A549 (cell line): ENCODE data around the gene OR5AR1.

Experiments
- FOXS1 ChIP-seq: fragments of 250-450 bp; sonication (Bioruptor Pico); IDR thresholded peaks from 2 replicates; pipeline ENCODE4 v1.5.0; 2020; ENCODE audit warnings: mild to moderate bottlenecking, moderate library complexity
- GATA3 ChIP-seq: IDR thresholded peaks from 2 replicates; pipeline ENCODE4 v1.6.1; 2012; ENCODE audit warnings: borderline replicate concordance
- JUN ChIP-seq, 2 experiments: fragments of >200 bp; sonication (Bioruptor Twin); formaldehyde crosslinking; IDR thresholded peaks; 2 replicates in 1 of 2; 3 replicates in 1 of 2; pipeline ENCODE4 v1.6.1; 2016 to 2017
- JUNB ChIP-seq: fragments of >200 bp; sonication (Bioruptor Twin); formaldehyde crosslinking; IDR thresholded peaks from 2 replicates; pipeline ENCODE4 v1.6.1; 2016
- POLR2A ChIP-seq: IDR thresholded peaks from 2 replicates; pipeline ENCODE4 v1.6.1; 2012; ENCODE audit warnings: mild to moderate bottlenecking, low read length
- RAD21 ChIP-seq, 2 experiments: fragments of >200 bp in 1 of 2; sonication (Bioruptor Twin) in 1 of 2; formaldehyde crosslinking in 1 of 2; IDR thresholded peaks in 1 of 2; conservative IDR thresholded peaks in 1 of 2; 2 replicates in 1 of 2; 3 replicates in 1 of 2; pipeline ENCODE4 v1.6.1; 2012 to 2018; ENCODE audit warnings: inconsistent platforms in 1 of 2
- TF ChIP-seq, protein P1 (sequence below): fragments of 200-600 bp; sonication (generic); IDR thresholded peaks from 2 replicates; pipeline ENCODE4 v1.6.1; 2016; ENCODE audit warnings: antibody characterized with exemption, mild to moderate bottlenecking, moderate library complexity
- TF ChIP-seq, protein P2 (sequence below): fragments of >200 bp; sonication (Bioruptor Twin); formaldehyde crosslinking; IDR thresholded peaks from 3 replicates; pipeline ENCODE4 v1.5.1; 2016

DNA sequence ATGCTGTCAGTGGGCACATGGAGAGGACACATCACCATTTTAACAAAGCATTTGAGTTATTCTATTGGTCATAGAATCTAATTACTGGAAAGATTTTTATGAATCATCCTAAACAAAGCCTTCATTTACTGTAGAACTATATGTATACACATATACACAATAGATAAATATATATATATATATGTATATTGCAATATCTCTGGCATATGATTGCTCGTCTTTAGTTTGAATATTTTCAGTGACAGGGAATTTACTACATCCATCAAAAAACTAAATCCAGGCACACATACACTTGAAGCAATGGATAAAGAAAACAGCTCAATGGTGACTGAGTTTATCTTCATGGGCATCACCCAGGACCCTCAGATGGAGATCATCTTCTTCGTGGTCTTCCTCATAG lies at the start of gene OR5AR1:
- no peak for TF ChIP-seq JUN (IDR thresholded peaks at IDR 0.05)
- TF ChIP-seq POLR2A, result no peak
- TF ChIP-seq, protein P1, sequence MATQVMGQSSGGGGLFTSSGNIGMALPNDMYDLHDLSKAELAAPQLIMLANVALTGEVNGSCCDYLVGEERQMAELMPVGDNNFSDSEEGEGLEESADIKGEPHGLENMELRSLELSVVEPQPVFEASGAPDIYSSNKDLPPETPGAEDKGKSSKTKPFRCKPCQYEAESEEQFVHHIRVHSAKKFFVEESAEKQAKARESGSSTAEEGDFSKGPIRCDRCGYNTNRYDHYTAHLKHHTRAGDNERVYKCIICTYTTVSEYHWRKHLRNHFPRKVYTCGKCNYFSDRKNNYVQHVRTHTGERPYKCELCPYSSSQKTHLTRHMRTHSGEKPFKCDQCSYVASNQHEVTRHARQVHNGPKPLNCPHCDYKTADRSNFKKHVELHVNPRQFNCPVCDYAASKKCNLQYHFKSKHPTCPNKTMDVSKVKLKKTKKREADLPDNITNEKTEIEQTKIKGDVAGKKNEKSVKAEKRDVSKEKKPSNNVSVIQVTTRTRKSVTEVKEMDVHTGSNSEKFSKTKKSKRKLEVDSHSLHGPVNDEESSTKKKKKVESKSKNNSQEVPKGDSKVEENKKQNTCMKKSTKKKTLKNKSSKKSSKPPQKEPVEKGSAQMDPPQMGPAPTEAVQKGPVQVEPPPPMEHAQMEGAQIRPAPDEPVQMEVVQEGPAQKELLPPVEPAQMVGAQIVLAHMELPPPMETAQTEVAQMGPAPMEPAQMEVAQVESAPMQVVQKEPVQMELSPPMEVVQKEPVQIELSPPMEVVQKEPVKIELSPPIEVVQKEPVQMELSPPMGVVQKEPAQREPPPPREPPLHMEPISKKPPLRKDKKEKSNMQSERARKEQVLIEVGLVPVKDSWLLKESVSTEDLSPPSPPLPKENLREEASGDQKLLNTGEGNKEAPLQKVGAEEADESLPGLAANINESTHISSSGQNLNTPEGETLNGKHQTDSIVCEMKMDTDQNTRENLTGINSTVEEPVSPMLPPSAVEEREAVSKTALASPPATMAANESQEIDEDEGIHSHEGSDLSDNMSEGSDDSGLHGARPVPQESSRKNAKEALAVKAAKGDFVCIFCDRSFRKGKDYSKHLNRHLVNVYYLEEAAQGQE, result no peak
- no peak for TF ChIP-seq GATA3
- TF ChIP-seq, protein P2, sequence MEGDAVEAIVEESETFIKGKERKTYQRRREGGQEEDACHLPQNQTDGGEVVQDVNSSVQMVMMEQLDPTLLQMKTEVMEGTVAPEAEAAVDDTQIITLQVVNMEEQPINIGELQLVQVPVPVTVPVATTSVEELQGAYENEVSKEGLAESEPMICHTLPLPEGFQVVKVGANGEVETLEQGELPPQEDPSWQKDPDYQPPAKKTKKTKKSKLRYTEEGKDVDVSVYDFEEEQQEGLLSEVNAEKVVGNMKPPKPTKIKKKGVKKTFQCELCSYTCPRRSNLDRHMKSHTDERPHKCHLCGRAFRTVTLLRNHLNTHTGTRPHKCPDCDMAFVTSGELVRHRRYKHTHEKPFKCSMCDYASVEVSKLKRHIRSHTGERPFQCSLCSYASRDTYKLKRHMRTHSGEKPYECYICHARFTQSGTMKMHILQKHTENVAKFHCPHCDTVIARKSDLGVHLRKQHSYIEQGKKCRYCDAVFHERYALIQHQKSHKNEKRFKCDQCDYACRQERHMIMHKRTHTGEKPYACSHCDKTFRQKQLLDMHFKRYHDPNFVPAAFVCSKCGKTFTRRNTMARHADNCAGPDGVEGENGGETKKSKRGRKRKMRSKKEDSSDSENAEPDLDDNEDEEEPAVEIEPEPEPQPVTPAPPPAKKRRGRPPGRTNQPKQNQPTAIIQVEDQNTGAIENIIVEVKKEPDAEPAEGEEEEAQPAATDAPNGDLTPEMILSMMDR, result no peak
- TF ChIP-seq RAD21 (conservative IDR thresholded peaks at IDR 0.05 in 1 of 2, IDR thresholded peaks at IDR 0.05 in 1 of 2), result no peak
- no peak for TF ChIP-seq JUNB
- no peak for TF ChIP-seq FOXS1 (CRISPR knock-in tag)
